NCI-H2107 (cell line): Measurements from ENCODE around the gene ABHD1.
A peak's percentile ranks its signal among the peaks of the same experiment; 100 is the strongest.
"Not testable (repeated sequence)": the region's sequence is repeated elsewhere in the genome, so short reads cannot be mapped to it uniquely, and the experiment has no call there.

Experiments used
- DNase-seq: peaks from one replicate; lab custom pipeline; 2025; lab: John Stamatoyannopoulos, UW

The ABHD1 gene

DNA sequence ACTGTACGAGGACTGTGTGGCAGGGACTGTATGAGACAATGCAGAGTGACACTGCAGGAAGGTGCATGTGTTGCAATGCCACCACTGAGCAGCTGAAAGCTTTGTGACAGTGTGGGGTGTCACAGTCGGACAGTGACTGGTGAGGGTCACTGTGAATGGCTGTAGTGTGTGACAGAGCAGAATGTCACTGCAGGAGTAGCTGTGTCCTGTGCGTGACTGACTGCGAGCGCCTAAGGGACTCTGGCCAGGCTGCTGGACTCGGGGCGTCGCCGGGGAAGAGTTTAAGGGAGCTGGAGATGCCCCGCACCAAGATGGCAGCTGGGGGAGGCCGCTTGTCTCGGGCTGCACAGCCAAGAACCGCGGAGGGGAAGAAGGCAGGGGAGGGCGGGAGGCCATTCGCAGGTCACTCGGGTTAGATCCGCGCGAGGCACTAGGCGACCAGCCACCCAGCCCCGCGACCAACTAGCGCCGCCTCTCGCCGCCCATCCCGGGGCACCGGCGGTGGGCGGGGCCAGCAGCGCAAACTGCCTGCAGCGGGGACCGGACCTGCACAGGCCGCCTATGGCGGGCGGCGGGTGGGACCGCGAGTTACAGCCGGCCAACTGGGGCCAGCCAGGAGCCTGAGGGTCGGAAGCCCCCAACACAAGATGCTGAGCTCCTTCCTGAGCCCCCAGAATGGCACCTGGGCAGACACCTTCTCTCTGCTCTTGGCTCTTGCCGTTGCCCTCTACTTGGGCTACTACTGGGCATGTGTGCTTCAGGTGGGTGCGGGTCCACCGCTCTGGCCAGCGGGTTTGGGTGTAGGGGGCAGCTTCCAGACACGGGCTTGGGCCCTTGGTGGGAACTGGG is at the start of gene ABHD1:
ABHD1 (plus strand) TSS at position 514 of the 849 bp plus-strand sequence; CDS start at position 648, 134 bp downstream.
- DNase-seq, result no peak

DNA sequence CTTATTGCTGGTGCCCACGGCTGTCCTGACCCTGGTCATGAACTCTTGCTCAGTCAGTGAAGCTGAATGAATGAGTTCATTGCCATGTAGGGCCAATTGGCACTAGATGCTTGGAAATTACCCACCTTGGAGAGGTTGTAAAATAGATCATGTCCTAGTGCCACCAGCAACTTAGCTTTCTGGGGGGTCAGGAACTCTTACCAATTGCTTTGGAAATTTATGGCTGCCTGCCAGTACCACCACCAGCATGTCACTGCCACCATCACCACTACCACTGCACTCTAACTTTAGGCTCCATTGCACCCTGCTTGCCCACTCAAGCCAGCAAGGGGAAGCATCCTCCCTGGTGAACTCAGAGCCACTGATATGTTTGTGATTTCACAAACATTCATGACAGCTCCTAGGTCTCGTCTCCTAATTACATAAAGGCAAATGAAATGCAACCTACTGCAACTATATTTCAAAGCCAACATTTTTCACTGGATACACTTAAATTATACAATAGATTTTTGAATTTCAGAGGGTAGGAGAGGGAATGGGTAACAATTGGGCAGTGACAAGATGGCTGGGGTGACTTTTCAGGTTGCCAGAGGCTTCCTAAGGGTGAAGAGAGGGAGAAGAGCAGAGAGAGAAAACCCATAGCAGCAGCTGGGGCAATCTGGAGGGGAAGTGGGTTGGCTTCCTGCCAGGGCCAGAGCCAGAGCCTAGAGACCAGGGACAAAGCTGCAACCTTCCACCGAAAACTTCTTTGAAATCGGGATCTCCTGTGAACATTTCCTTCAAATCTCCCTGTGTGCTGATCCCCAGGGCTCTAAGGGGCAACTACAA is 48.7 kb upstream of the ABHD1 start:
- DNase-seq, result no peak

GRCh38 chr2:27075566-27075871 is 48.1 kb upstream of the ABHD1 start:
- DNase-seq, result not testable (repeated sequence)

GRCh38 chr2:27076323-27076722 is 47.3 kb upstream of the ABHD1 start:
- DNase-seq, result no peak

DNA sequence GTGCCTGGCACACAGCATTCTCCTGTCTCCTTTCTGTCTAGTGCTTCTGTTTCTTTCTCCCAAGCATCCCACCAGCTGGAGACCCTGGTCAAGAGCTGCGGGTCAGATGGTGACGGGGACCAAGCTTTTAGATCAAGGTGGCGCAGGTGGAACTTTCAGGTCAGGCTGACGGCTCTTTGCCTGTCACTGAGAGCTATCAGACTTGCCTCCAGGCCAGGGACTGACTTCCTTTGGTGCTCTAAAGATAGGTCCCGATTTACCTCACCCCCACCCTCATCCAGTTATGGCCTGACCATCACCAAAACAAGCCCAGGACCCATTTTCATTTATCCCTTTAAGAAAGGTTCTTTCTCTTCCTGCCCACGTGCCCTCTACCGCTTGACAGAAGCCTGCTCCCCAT is 46.4 kb upstream of the ABHD1 start:
- no peak for DNase-seq

GRCh38 chr2:27078267-27079194 is 45.1 kb upstream of the ABHD1 start, which contains the start of gene EMILIN1:
EMILIN1 (plus strand) TSS chr2:27078615; CDS start chr2:27079066, 451 bp downstream.
- DNase-seq, result no peak

DNA sequence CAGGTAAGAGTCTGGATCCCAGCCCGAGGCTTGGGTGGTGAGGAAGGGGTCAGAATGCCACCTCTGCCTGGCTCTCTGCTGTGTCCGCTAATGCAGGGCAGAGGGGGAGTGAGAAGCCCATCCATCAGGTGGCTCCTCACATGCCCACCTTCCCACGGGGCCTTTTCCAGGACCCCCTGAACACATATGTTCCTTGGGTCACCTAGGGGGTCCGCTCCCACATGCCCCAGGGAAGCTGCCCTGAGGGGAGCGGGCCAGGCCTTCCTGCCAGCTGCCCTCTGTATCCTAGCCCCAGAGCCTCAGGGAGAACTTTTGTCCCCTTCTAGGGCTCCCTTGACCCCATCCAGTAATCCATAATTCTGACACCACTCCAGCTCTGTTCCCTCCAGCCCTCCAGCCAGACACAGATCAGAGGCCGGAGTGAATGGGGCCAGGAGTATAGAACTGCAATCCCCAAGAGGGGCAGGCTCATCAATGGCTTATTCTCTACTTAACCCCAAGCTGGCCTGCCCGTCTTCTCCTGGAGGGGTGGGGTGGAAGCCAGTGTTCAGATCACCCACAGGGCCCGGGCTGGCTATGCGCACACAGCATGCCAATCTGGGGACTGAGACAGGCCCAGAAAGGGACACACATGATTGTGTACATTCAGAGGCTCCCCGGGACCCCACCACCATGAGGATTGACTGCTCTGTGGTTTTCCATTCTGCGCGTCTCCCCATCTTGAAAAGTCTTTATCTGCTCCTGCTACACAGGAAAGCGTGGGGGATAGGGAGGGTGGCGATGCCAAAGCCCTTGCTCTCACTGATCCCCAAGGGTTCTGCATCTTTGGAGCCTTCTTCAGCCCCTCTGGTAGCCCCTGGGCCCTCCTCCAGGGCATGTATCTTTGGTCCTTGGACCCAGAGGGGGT is 44.1 kb upstream of the ABHD1 start:
- DNase-seq, result no peak

DNA sequence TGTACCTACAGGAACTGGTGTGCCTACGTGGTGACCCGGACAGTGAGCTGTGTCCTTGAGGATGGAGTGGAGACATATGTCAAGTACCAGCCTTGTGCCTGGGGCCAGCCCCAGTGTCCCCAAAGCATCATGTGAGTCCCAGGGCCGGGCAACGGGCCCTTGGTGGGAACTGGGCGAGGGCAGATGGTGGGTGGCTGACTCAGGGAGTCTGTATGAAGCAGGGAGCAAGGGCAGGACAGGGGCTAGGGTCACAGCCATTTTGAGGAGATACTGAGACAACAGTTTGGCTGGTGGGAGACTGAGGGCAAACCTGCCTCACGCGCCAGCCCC is 43.5 kb upstream of the ABHD1 start:
- no peak for DNase-seq

- DNase-seq, result no peak
These were observed 43.0 kb upstream of the ABHD1 start for GRCh38 chr2:27080603-27080936.

- no peak for DNase-seq
These were observed 41.4 kb upstream of the ABHD1 start for GRCh38 chr2:27081984-27082772.

DNA sequence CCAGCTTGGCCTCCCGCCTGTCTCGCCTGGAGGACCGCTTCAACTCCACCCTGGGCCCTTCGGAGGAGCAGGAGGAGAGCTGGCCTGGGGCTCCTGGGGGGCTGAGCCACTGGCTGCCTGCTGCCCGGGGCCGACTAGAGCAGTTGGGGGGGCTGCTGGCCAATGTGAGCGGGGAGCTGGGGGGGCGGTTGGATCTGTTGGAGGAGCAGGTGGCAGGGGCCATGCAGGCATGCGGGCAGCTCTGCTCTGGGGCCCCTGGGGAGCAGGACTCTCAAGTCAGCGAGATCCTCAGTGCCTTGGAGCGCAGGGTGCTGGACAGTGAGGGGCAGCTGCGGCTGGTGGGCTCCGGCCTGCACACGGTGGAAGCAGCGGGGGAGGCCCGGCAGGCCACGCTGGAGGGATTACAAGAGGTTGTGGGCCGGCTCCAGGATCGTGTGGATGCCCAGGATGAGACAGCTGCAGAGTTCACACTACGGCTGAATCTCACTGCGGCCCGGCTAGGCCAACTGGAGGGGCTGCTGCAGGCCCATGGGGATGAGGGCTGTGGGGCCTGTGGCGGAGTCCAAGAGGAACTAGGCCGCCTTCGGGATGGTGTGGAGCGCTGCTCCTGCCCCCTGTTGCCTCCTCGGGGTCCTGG is 40.7 kb upstream of the ABHD1 start:
- no peak for DNase-seq

DNA sequence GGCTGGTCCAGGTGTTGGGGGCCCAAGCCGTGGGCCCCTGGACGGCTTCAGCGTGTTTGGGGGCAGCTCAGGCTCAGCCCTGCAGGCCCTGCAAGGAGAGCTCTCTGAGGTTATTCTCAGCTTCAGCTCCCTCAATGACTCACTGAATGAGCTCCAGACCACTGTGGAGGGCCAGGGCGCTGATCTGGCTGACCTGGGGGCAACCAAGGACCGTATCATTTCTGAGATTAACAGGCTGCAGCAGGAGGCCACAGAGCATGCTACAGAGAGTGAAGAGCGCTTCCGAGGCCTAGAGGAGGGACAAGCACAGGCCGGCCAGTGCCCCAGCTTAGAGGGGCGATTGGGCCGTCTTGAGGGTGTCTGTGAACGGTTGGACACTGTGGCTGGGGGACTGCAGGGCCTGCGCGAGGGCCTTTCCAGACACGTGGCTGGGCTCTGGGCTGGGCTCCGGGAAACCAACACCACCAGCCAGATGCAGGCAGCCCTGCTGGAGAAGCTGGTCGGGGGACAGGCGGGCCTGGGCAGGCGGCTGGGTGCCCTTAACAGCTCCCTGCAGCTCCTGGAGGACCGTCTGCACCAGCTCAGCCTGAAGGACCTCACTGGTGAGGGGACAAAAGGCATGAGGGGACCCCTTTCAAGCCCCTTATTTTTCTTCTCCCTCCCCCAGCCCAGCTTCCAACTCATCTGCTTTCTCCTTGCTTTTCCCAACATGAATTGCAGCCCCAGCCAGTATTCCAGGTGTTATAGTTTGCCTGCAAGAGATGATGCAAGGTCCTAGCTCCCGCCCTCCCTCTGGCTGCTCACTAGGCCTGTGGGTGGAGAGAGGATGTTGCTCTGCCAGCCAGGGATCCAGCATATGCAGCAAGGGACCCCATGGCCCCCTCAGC is 40.0 kb upstream of the ABHD1 start:
- DNase-seq, result no peak

- DNase-seq, result no peak
These were observed 39.1 kb upstream of the ABHD1 start for GRCh38 chr2:27084297-27085061.

DNA sequence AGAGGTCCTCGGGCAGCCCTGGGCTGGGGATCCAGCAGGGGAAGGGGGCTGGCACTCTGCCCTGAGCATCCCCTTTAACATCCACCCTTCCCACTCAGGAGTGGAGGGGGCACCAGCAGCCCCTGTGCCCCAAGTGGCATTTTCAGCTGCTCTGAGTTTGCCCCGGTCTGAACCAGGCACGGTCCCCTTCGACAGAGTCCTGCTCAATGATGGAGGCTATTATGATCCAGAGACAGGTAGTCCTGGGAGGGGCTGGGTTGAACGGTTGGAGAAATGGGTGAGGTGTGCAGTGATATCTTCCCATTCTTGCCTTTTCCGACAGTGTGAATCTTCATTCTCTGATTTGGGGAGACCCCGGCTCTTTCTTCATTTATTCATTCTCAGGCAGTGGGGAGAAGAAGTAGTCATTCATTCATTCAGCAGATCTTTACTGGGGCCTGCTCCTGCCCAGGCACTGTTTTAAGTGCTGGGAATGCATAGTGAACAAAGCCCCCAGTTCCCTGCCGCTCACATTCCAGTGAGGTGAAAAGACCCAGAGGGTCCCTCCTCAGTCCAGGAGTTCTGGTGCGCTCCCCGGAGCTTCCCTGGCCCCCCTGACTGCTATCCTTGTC is 38.4 kb upstream of the ABHD1 start:
- DNase-seq, result no peak

DNA sequence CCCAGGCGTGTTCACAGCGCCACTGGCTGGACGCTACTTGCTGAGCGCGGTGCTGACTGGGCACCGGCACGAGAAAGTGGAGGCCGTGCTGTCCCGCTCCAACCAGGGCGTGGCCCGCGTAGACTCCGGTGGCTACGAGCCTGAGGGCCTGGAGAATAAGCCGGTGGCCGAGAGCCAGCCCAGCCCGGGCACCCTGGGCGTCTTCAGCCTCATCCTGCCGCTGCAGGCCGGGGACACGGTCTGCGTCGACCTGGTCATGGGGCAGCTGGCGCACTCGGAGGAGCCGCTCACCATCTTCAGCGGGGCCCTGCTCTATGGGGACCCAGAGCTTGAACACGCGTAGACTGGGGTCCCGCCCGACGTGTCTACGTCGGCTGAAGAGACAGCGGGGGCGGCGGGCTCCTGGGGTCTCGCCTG is 37.9 kb upstream of the ABHD1 start:
- no peak for DNase-seq

GRCh38 chr2:27086090-27086723 is 37.4 kb upstream of the ABHD1 start:
- DNase-seq, result peak; percentile 82
